Measurements from ENCODE around the gene LIG1. TPM values are rescaled to one million over a fixed set of nuclear protein-coding genes. Genes with fewer than 3 reads are reported as not detected.

Gene LIG1
- total RNA-seq, 1 experiment from 2014 or later = 115 TPM

GRCh38 chr19:48117515-48118130 is 52.5 kb downstream of the LIG1 start:
- no peak overlapping the region for H2AK5ac ChIP-seq (ENCODE audit: insufficient read length, low read length)
- WGBS (ENCODE audit: extremely low coverage, insufficient read length, low lambda C conversion rate) = no CpG with 5 or more reads among the region's 12 CpGs
- no peak overlapping the region for H3K18ac ChIP-seq (ENCODE audit: insufficient read length, low read depth, low read length)
- H3K4me1 ChIP-seq (ENCODE audit: insufficient read depth, low read length) = no peaks in the 10 kb centered on the region
- H3K27me3 Mint-ChIP-seq (ENCODE audit: low read depth) = no peaks in the 10 kb centered on the region
- H3K23ac ChIP-seq (ENCODE audit: insufficient read length, low read depth, low read length) = no peak overlapping the region
- H3K9ac ChIP-seq (ENCODE audit: extremely low read depth, insufficient read length, low read length) = no peak overlapping the region
- no peak overlapping the region for H2BK12ac ChIP-seq (ENCODE audit: insufficient read length, low read depth, low read length)
- TF ChIP-seq CTCF (conservative IDR thresholded peaks at IDR 0.05) = peak; percentile 58
- H4K5ac ChIP-seq (ENCODE audit: insufficient read length, low read depth, low read length) = no peak overlapping the region
- H3K23me2 ChIP-seq (ENCODE audit: insufficient read length, low read depth, low read length, poor library complexity, severe bottlenecking) = no peaks in the 10 kb centered on the region
- H3K9me3 Mint-ChIP-seq = no peaks in the 10 kb centered on the region
- H4K91ac ChIP-seq (ENCODE audit: insufficient read length, low read depth, low read length) = no peak overlapping the region
- H4K20me1 ChIP-seq (ENCODE audit: control insufficient read depth, insufficient read depth, insufficient read length) = no peaks in the 10 kb centered on the region
- DNase-seq = peak; percentile 64
- H2BK20ac ChIP-seq (ENCODE audit: low read depth, low read length, poor library complexity, severe bottlenecking) = no peak overlapping the region
- H3T11ph ChIP-seq (ENCODE audit: low read length) = no peak overlapping the region
- no peak overlapping the region for H2BK5ac ChIP-seq (ENCODE audit: insufficient read length, low read length)
- H2AFZ ChIP-seq (ENCODE audit: low read length) = no peak overlapping the region
- peak overlapping the region; percentile 8 to 81 (median 36); a peak in 3 of 7 replicates for H3K27ac Mint-ChIP-seq
- no peak overlapping the region for H3K4ac ChIP-seq (ENCODE audit: low read depth, low read length)
- H3K14ac ChIP-seq (ENCODE audit: insufficient read depth, low read length) = no peak overlapping the region
- H3K27me3 ChIP-seq (ENCODE audit: insufficient read depth, low read length) = no peaks in the 10 kb centered on the region
- H3K27ac ChIP-seq (ENCODE audit: insufficient read length, low read depth, low read length) = no peak overlapping the region
- H3K56ac ChIP-seq (ENCODE audit: insufficient read length, low read depth, low read length) = no peak overlapping the region
- peaks cover 30 to 62% (median 61%) of the 10 kb centered on the region in 3 experiments; a peak in 6 of 7 replicates for H3K36me3 Mint-ChIP-seq (ENCODE audit: insufficient read depth in 1 of 3, low read depth in 3 of 3)
- H3K4me1 Mint-ChIP-seq = no peaks in the 10 kb centered on the region
- H2BK120ac ChIP-seq (ENCODE audit: low read depth, low read length, poor library complexity, severe bottlenecking) = no peak overlapping the region
- no peak overlapping the region for H2BK15ac ChIP-seq (ENCODE audit: low read depth, low read length)
- no peaks in the 10 kb centered on the region for H3K79me1 ChIP-seq (ENCODE audit: insufficient read depth, low read depth, low read length, poor library complexity, severe bottlenecking)
- no peak overlapping the region; a peak in 1 of 5 replicates for H3K4me3 Mint-ChIP-seq
- no peak overlapping the region for H3K4me2 ChIP-seq (ENCODE audit: insufficient read depth, insufficient read length, low read length)
- H3K79me2 ChIP-seq (ENCODE audit: insufficient read depth, low read length) = no peaks in the 10 kb centered on the region
- H3K9me3 ChIP-seq (ENCODE audit: control insufficient read depth, low read depth, low read length) = no peaks in the 10 kb centered on the region
- no peak overlapping the region for H4K8ac ChIP-seq (replicated peaks; ENCODE audit: insufficient read length, low read depth, low read length)

Data from H9 (cell line).